ENCODE data around the gene TBC1D5.

DNA sequence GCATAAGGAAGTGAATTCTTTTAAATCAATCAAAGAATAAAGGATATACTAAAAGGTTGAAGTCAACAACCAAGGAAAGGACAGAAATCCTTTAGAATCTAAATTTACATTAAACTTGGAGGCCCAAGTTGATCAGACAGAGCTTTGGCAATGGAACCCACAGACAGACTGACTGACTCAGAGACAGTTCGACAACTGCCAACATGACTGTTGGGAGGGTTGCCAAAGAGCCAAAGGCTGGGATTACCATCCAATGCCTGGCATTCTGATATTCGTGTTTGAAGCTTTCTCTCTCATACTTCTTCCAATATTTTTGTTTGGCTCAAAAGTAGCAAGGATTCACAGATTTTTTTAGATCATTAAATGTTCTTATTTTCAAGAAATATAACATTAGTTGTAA is 451.5 kb downstream of the TBC1D5 start:
- TF ChIP-seq EZH2 (IDR thresholded peaks at IDR 0.05) (no peak), POLR2AphosphoS5 (IDR thresholded peaks at IDR 0.05; ENCODE audit: borderline replicate concordance, low read depth, low read length) (no peak), FOXP2 (optimal IDR thresholded peaks at IDR 0.05; ENCODE audit: control extremely low read depth, extremely low read length, insufficient read depth) (no peak)
